HuH-7.5 (cell line): ENCODE results near the gene MRPL20.
"Not testable (repeated sequence)": the region's sequence is repeated elsewhere in the genome, so short reads cannot be mapped to it uniquely, and the experiment has no call there.

Experiments used
- DNase-seq: peaks from one replicate; pipeline ENCODE4 v3.0.0; 2011; ENCODE audit warnings: low spot score

MRPL20 gene

GRCh38 chr1:1425753-1426495 lies 18.8 kb upstream of the MRPL20 start:
- peak; percentile 31 for DNase-seq

GRCh38 chr1:1425426-1425752 lies 18.3 kb upstream of the MRPL20 start:
- no peak for DNase-seq

- DNase-seq: no peak
These were observed 17.6 kb upstream of the MRPL20 start for GRCh38 chr1:1424707-1425106.

- no peak for DNase-seq
These were observed 16.1 kb upstream of the MRPL20 start for GRCh38 chr1:1423245-1423597.

- DNase-seq: no peak
These were observed 15.6 kb upstream of the MRPL20 start for GRCh38 chr1:1422465-1423244.

GRCh38 chr1:1421907-1422464 lies 14.9 kb upstream of the MRPL20 start:
- peak; percentile 7 for DNase-seq

- peak; percentile 16 for DNase-seq
These were observed 14.2 kb upstream of the MRPL20 start, which contains the start of gene ANKRD65 for GRCh38 chr1:1421147-1421906. Gene ANKRD65 (minus strand): TSS chr1:1421276. CDS start chr1:1421005, 271 bp downstream.

- DNase-seq: peak; percentile 23
These were observed 13.6 kb upstream of the MRPL20 start for GRCh38 chr1:1420654-1421141.

- DNase-seq: peak; percentile 60
These were observed 12.9 kb upstream of the MRPL20 start for GRCh38 chr1:1419813-1420653.

- DNase-seq: no peak
These were observed 12.3 kb upstream of the MRPL20 start for GRCh38 chr1:1419363-1419812.

- no peak for DNase-seq
These were observed 11.6 kb upstream of the MRPL20 start for GRCh38 chr1:1418464-1419362.

GRCh38 chr1:1417825-1418463 lies 10.9 kb upstream of the MRPL20 start:
- DNase-seq: not testable (repeated sequence)

GRCh38 chr1:1417396-1417795 lies 10.3 kb upstream of the MRPL20 start:
- not testable (repeated sequence) for DNase-seq

- no peak for DNase-seq
These were observed 8.7 kb upstream of the MRPL20 start for GRCh38 chr1:1415751-1416150.

- not testable (repeated sequence) for DNase-seq
These were observed 5.3 kb upstream of the MRPL20 start for GRCh38 chr1:1412311-1412902.

GRCh38 chr1:1411626-1412025 lies 4.5 kb upstream of the MRPL20 start:
- no peak for DNase-seq

GRCh38 chr1:1410238-1410637 lies 3.1 kb upstream of the MRPL20 start:
- DNase-seq: not testable (repeated sequence)

- no peak for DNase-seq
These were observed 684 bp upstream of the MRPL20 start for GRCh38 chr1:1407636-1408318.
